Measurements from ENCODE around the gene BCL10.
A peak's percentile ranks its signal among the peaks of the same experiment; 100 is the strongest.

The BCL10 gene

DNA sequence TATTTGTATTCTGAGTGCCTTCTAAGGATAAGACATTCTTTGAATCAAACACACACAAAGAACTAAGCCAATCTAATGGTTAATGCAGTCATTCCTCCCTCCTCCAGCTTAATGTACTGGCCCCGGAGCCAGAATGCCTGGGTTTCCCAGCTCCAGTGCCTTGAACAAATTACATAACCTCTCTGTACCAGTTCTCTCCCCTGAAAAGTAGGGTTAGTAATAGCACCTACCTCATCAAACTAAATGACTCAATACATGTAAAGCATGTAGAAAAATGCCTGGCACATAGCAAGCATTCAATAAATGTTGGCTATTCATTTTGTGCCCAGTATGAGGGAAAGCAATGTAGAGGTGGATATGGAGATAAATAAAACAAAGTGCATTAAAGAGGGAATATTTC is 31.0 kb downstream of the BCL10 start:
- Histone ChIP-seq H3K4me1 (ENCODE audit: insufficient read depth, low read length) (peaks cover 32% of the 10 kb centered on the region), H3K36me3 (ENCODE audit: insufficient read depth, low read length) (0 out of 2 replicates have a peak, but pooled peaks cover 2% of the 10 kb centered on the region), H3K9me3 (ENCODE audit: insufficient read depth, low read length, severe bottlenecking) (no peaks in the 10 kb centered on the region), H4K20me1 (ENCODE audit: insufficient read depth, low read length) (no peaks in the 10 kb centered on the region), H3K4me2 (ENCODE audit: insufficient read depth, low read length) (0 out of 2 replicates have a peak overlapping the region, but pooled peaks have one; percentile 20), H3K4me3 (ENCODE audit: low read depth in 1 of 2, low read length in 2 of 2) (no peak overlapping the region), H3K9ac (ENCODE audit: low read depth, low read length) (no peak overlapping the region), H3K79me2 (ENCODE audit: insufficient read depth, low read length) (no peaks in the 10 kb centered on the region), H3K27ac (ENCODE audit: low read length) (peak overlapping the region; percentile 63), H2AFZ (ENCODE audit: low read depth, low read length) (peak overlapping the region; percentile 75), H3K27me3 (ENCODE audit: insufficient read depth, low read length, poor library complexity) (no peaks in the 10 kb centered on the region)
- TF ChIP-seq CTCF (IDR thresholded peaks at IDR 0.05; ENCODE audit: borderline replicate concordance, extremely low read depth, low read length, poor library complexity, severe bottlenecking), result no peak
- no peak for ATAC-seq (ENCODE audit: insufficient read depth, low read depth)
- DNase-seq, result no peak

- Histone ChIP-seq H3K4me1 (ENCODE audit: insufficient read depth, low read length) (peaks cover 32% of the 10 kb centered on the region), H3K9me3 (ENCODE audit: insufficient read depth, low read length, severe bottlenecking) (no peaks in the 10 kb centered on the region), H3K27me3 (ENCODE audit: insufficient read depth, low read length, poor library complexity) (no peaks in the 10 kb centered on the region), H4K20me1 (ENCODE audit: insufficient read depth, low read length) (no peaks in the 10 kb centered on the region), H3K9ac (ENCODE audit: low read depth, low read length) (peak overlapping the region; percentile 29; the same call in 1 of the 2 replicates), H3K27ac (ENCODE audit: low read length) (peak overlapping the region; percentile 63), H3K79me2 (ENCODE audit: insufficient read depth, low read length) (no peaks in the 10 kb centered on the region), H3K4me3 (ENCODE audit: low read depth in 1 of 2, low read length in 2 of 2) (no peak overlapping the region), H3K4me2 (ENCODE audit: insufficient read depth, low read length) (peak overlapping the region; percentile 20), H2AFZ (ENCODE audit: low read depth, low read length) (peak overlapping the region; percentile 75), H3K36me3 (ENCODE audit: insufficient read depth, low read length) (no peaks in the 10 kb centered on the region)
- ATAC-seq (ENCODE audit: insufficient read depth, low read depth) (peak; percentile 85), DNase-seq (peak; percentile 42)
- TF ChIP-seq CTCF (IDR thresholded peaks at IDR 0.05; ENCODE audit: borderline replicate concordance, extremely low read depth, low read length, poor library complexity, severe bottlenecking) (peak; percentile 34), EZH2 (IDR thresholded peaks at IDR 0.05; ENCODE audit: borderline replicate concordance, low read depth, low read length, severe bottlenecking) (no peak)
These were observed 32.0 kb downstream of the BCL10 start for GRCh38 chr1:85244271-85245061.

GRCh38 chr1:85243372-85243771 is 33.1 kb downstream of the BCL10 start:
- no peak overlapping the region for H3K27ac ChIP-seq (ENCODE audit: low read length)
- H3K36me3 ChIP-seq (ENCODE audit: insufficient read depth, low read length), result no peaks in the 10 kb centered on the region
- H3K27me3 ChIP-seq (ENCODE audit: insufficient read depth, low read length, poor library complexity), result no peaks in the 10 kb centered on the region
- H3K9me3 ChIP-seq (ENCODE audit: insufficient read depth, low read length, severe bottlenecking), result no peaks in the 10 kb centered on the region
- no peak overlapping the region for H3K9ac ChIP-seq (ENCODE audit: low read depth, low read length)
- no peak for ATAC-seq (ENCODE audit: insufficient read depth, low read depth)
- DNase-seq, result no peak
- H3K4me2 ChIP-seq (ENCODE audit: insufficient read depth, low read length), result no peak overlapping the region
- no peaks in the 10 kb centered on the region for H4K20me1 ChIP-seq (ENCODE audit: insufficient read depth, low read length)
- H3K79me2 ChIP-seq (ENCODE audit: insufficient read depth, low read length), result no peaks in the 10 kb centered on the region
- H3K4me1 ChIP-seq (ENCODE audit: insufficient read depth, low read length), result peaks cover 32% of the 10 kb centered on the region
- H2AFZ ChIP-seq (ENCODE audit: low read depth, low read length), result peak overlapping the region; percentile 47
- TF ChIP-seq EZH2 (IDR thresholded peaks at IDR 0.05; ENCODE audit: borderline replicate concordance, low read depth, low read length, severe bottlenecking), result no peak
- no peak overlapping the region for H3K4me3 ChIP-seq (ENCODE audit: low read depth in 1 of 2, low read length in 2 of 2)

DNA sequence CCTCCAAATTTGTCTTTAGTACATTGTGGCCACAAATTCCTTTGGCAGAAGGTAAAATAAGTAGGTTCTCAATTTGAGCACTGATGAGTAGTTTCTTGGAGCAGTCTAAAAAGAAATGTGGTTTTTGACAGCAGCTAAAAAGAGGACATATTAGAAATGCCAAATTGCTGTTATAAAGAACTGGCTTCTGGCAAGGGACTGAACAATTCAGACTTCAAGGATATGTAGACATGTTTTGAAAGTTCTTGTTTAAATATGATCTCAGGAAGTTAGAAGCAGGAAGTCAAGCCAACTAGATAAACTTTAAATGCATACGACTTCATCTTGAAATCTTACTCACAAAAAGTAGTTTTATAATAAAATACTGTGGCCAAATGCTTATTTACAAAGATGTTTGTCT is 35.8 kb downstream of the BCL10 start:
- TF ChIP-seq CTCF (IDR thresholded peaks at IDR 0.05; ENCODE audit: borderline replicate concordance, extremely low read depth, low read length, poor library complexity, severe bottlenecking) (no peak), EZH2 (IDR thresholded peaks at IDR 0.05; ENCODE audit: borderline replicate concordance, low read depth, low read length, severe bottlenecking) (no peak)
- no peak overlapping the region for H3K9ac ChIP-seq (ENCODE audit: low read depth, low read length)
- H3K9me3 ChIP-seq (ENCODE audit: insufficient read depth, low read length, severe bottlenecking), result no peaks in the 10 kb centered on the region
- ATAC-seq (ENCODE audit: insufficient read depth, low read depth) (no peak), DNase-seq (no peak)
- no peaks in the 10 kb centered on the region for H4K20me1 ChIP-seq (ENCODE audit: insufficient read depth, low read length)
- no peaks in the 10 kb centered on the region for H3K36me3 ChIP-seq (ENCODE audit: insufficient read depth, low read length)
- peaks cover 26% of the 10 kb centered on the region for H3K4me1 ChIP-seq (ENCODE audit: insufficient read depth, low read length)
- H2AFZ ChIP-seq (ENCODE audit: low read depth, low read length), result peak overlapping the region; percentile 33
- H3K4me3 ChIP-seq (ENCODE audit: low read depth in 1 of 2, low read length in 2 of 2), result no peak overlapping the region
- H3K27me3 ChIP-seq (ENCODE audit: insufficient read depth, low read length, poor library complexity), result no peaks in the 10 kb centered on the region
- H3K27ac ChIP-seq (ENCODE audit: low read length), result no peak overlapping the region
- H3K79me2 ChIP-seq (ENCODE audit: insufficient read depth, low read length), result no peaks in the 10 kb centered on the region
- no peak overlapping the region for H3K4me2 ChIP-seq (ENCODE audit: insufficient read depth, low read length)
